Measurements from ENCODE around the gene ZDHHC7. TPM values are rescaled to one million over a fixed set of nuclear protein-coding genes. Genes with fewer than 3 reads are reported as not detected.

ZDHHC7 gene
- total RNA-seq, 1 experiment from 2014 or later, result 39.1 TPM

GRCh38 chr16:85025781-85026653 lies 14.7 kb upstream of the ZDHHC7 start:
- no peak overlapping the region for H3K27ac ChIP-seq (ENCODE audit: insufficient read length, low read depth, low read length)
- no peaks in the 10 kb centered on the region for H3K79me2 ChIP-seq (ENCODE audit: insufficient read depth, low read length)
- H3K23me2 ChIP-seq (ENCODE audit: insufficient read length, low read depth, low read length, poor library complexity, severe bottlenecking), result peaks cover 4% of the 10 kb centered on the region
- WGBS (ENCODE audit: extremely low coverage, insufficient read length, low lambda C conversion rate), result no CpG with 5 or more reads among the region's 8 CpGs
- H3K4me1 ChIP-seq (ENCODE audit: insufficient read depth, low read length), result no peaks in the 10 kb centered on the region
- H2BK120ac ChIP-seq (ENCODE audit: low read depth, low read length, poor library complexity, severe bottlenecking), result no peak overlapping the region
- no peak overlapping the region for H3K14ac ChIP-seq (ENCODE audit: insufficient read depth, low read length)
- Mint-ChIP-seq H3K4me1 (peaks cover 27 to 28% of the 10 kb centered on the region in 2 experiments), H3K4me3 (0 out of 5 replicates have a peak overlapping the region, but pooled peaks of 1 of the 2 experiments have one; percentile 77), H3K27ac (no peak overlapping the region), H3K9me3 (no peaks in the 10 kb centered on the region), H3K36me3 (ENCODE audit: insufficient read depth in 1 of 3, low read depth in 3 of 3) (no peaks in the 10 kb centered on the region), H3K27me3 (ENCODE audit: low read depth) (peaks cover 41% of the 10 kb centered on the region)
- no peak overlapping the region for H2BK20ac ChIP-seq (ENCODE audit: low read depth, low read length, poor library complexity, severe bottlenecking)
- TF ChIP-seq, protein P1, sequence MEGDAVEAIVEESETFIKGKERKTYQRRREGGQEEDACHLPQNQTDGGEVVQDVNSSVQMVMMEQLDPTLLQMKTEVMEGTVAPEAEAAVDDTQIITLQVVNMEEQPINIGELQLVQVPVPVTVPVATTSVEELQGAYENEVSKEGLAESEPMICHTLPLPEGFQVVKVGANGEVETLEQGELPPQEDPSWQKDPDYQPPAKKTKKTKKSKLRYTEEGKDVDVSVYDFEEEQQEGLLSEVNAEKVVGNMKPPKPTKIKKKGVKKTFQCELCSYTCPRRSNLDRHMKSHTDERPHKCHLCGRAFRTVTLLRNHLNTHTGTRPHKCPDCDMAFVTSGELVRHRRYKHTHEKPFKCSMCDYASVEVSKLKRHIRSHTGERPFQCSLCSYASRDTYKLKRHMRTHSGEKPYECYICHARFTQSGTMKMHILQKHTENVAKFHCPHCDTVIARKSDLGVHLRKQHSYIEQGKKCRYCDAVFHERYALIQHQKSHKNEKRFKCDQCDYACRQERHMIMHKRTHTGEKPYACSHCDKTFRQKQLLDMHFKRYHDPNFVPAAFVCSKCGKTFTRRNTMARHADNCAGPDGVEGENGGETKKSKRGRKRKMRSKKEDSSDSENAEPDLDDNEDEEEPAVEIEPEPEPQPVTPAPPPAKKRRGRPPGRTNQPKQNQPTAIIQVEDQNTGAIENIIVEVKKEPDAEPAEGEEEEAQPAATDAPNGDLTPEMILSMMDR (conservative IDR thresholded peaks at IDR 0.05), result no peak
- DNase-seq, result no peak
- H3T11ph ChIP-seq (ENCODE audit: low read length), result no peak overlapping the region
- no peaks in the 10 kb centered on the region for H3K79me1 ChIP-seq (ENCODE audit: insufficient read depth, low read depth, low read length, poor library complexity, severe bottlenecking)
- no peak overlapping the region for H4K91ac ChIP-seq (ENCODE audit: insufficient read length, low read depth, low read length)
- H3K18ac ChIP-seq (ENCODE audit: insufficient read length, low read depth, low read length), result no peak overlapping the region
- H4K8ac ChIP-seq (replicated peaks; ENCODE audit: insufficient read length, low read depth, low read length), result no peak overlapping the region
- no peak overlapping the region for H2BK15ac ChIP-seq (ENCODE audit: low read depth, low read length)
- H3K23ac ChIP-seq (ENCODE audit: insufficient read length, low read depth, low read length), result no peak overlapping the region
- H3K56ac ChIP-seq (ENCODE audit: insufficient read length, low read depth, low read length), result no peak overlapping the region
- no peak overlapping the region for H3K9ac ChIP-seq (ENCODE audit: extremely low read depth, insufficient read length, low read length)
- H2AFZ ChIP-seq (ENCODE audit: low read length), result no peak overlapping the region
- no peak overlapping the region for H3K4me2 ChIP-seq (ENCODE audit: insufficient read depth, insufficient read length, low read length)
- no peaks in the 10 kb centered on the region; the same call in 1 of the 2 replicates for H3K27me3 ChIP-seq (ENCODE audit: insufficient read depth, low read length)
- no peaks in the 10 kb centered on the region for H4K20me1 ChIP-seq (ENCODE audit: control insufficient read depth, insufficient read depth, insufficient read length)
- no peak overlapping the region for H2BK5ac ChIP-seq (ENCODE audit: insufficient read length, low read length)
- H2AK5ac ChIP-seq (ENCODE audit: insufficient read length, low read length), result no peak overlapping the region
- H3K4ac ChIP-seq (ENCODE audit: low read depth, low read length), result no peak overlapping the region
- H2BK12ac ChIP-seq (ENCODE audit: insufficient read length, low read depth, low read length), result no peak overlapping the region
- H4K5ac ChIP-seq (ENCODE audit: insufficient read length, low read depth, low read length), result no peak overlapping the region
- H3K9me3 ChIP-seq (ENCODE audit: control insufficient read depth, low read depth, low read length), result no peaks in the 10 kb centered on the region

Data from H9 (cell line).